ENCODE measurements around the gene TMEM247. TPM values are rescaled to one million over a fixed set of nuclear protein-coding genes. Genes with fewer than 3 reads are reported as not detected.

Gene TMEM247
- total RNA-seq, 4 donors from 2014 or later: not detected

DNA sequence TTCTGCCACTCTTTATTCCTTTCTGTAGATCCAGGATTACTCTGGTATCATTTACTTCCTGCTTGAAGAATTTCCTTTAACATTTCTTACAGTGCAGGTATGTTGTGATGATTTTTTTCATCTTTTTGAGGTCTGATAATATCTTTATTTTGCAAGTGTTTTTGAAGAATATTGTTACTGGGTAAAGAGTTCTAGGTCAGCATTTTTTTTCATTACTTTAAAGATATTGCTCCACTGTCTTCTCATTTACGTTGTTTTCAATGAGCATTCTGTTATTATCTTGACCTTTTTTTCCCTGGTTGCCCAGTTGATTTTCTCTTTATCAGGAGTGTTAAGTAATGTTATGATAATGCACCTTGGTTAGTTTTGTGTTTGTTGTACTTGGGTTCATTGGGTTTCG lies 31.7 kb upstream of the TMEM247 start:
- no peaks in the 10 kb centered on the region for H3K27me3 ChIP-seq
- H3K4me3 ChIP-seq (replicated peaks in 1 of 3): no peak overlapping the region
- no peaks in the 10 kb centered on the region for H3K36me3 ChIP-seq
- TF ChIP-seq, protein P1, sequence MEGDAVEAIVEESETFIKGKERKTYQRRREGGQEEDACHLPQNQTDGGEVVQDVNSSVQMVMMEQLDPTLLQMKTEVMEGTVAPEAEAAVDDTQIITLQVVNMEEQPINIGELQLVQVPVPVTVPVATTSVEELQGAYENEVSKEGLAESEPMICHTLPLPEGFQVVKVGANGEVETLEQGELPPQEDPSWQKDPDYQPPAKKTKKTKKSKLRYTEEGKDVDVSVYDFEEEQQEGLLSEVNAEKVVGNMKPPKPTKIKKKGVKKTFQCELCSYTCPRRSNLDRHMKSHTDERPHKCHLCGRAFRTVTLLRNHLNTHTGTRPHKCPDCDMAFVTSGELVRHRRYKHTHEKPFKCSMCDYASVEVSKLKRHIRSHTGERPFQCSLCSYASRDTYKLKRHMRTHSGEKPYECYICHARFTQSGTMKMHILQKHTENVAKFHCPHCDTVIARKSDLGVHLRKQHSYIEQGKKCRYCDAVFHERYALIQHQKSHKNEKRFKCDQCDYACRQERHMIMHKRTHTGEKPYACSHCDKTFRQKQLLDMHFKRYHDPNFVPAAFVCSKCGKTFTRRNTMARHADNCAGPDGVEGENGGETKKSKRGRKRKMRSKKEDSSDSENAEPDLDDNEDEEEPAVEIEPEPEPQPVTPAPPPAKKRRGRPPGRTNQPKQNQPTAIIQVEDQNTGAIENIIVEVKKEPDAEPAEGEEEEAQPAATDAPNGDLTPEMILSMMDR (IDR thresholded peaks at IDR 0.05): no peak
- no peak for TF ChIP-seq POLR2A (IDR thresholded peaks at IDR 0.05)
- intact Hi-C loops (cut with DNase I): no loop called here
- H3K9me3 ChIP-seq: no peaks in the 10 kb centered on the region
- no peaks in the 10 kb centered on the region for H3K4me1 ChIP-seq
- WGBS, 2 donors: 90 to 94% methylated on average over 2 of the region's 2 CpGs
- no peak for DNase-seq
- H3K27ac ChIP-seq: no peak overlapping the region

DNA sequence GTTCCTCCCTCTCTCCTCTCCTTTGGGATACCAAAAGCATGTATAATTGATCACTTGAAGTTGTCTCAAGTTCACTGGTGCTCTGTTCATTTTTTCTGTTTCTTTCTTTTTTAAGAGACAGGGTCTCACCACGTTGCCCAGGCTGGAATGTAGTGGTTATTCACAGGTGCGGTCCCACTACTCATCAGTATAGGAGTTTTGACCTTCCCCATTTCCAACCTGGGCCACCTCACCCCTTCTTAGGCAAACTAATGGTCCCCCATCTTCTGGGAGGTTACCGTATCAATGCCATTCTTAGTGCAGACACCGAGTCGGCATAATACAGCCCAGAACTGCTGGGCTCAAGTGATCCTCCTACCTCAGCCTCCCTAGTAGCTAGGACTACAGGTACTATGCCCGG lies 31.3 kb upstream of the TMEM247 start:
- no peaks in the 10 kb centered on the region for H3K4me1 ChIP-seq
- H3K27ac ChIP-seq: no peak overlapping the region
- H3K9me3 ChIP-seq: no peaks in the 10 kb centered on the region
- no peak for DNase-seq
- H3K36me3 ChIP-seq: no peaks in the 10 kb centered on the region
- 94 to 95% methylated on average over 6 of the region's 6 CpGs for WGBS, 2 donors
- H3K27me3 ChIP-seq: no peaks in the 10 kb centered on the region
- intact Hi-C loops (cut with DNase I): no loop called here
- TF ChIP-seq POLR2A (IDR thresholded peaks at IDR 0.05): no peak
- TF ChIP-seq, protein P1 (IDR thresholded peaks at IDR 0.05): no peak
- no peak overlapping the region for H3K4me3 ChIP-seq (replicated peaks in 1 of 3)

DNA sequence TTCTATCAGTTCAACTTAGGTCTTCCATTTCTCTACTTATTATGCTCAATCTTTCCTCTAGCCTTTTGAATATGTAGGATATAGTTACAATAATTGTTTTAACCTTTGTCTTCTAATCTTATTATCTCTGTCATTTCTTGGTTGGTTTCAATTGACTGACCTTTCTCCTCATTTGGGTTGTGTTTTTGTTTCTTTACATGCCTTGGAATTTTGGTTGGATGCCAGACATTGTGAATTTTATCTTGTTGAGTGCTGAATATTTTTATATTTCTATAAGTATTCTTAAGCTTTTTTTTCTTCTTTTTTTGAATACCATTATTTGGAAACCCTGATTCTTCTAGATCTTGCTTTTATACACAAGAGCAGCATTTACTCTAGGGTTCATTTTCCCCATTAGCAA lies 30.7 kb upstream of the TMEM247 start:
- Histone ChIP-seq H3K27me3 (no peaks in the 10 kb centered on the region), H3K36me3 (no peaks in the 10 kb centered on the region), H3K4me1 (no peaks in the 10 kb centered on the region), H3K27ac (no peak overlapping the region), H3K4me3 (replicated peaks in 1 of 3) (no peak overlapping the region), H3K9me3 (no peaks in the 10 kb centered on the region)
- DNase-seq: no peak
- no peak for TF ChIP-seq POLR2A (IDR thresholded peaks at IDR 0.05)
- TF ChIP-seq, protein P1 (IDR thresholded peaks at IDR 0.05): no peak
- intact Hi-C loops (cut with DNase I): no loop called here

DNA sequence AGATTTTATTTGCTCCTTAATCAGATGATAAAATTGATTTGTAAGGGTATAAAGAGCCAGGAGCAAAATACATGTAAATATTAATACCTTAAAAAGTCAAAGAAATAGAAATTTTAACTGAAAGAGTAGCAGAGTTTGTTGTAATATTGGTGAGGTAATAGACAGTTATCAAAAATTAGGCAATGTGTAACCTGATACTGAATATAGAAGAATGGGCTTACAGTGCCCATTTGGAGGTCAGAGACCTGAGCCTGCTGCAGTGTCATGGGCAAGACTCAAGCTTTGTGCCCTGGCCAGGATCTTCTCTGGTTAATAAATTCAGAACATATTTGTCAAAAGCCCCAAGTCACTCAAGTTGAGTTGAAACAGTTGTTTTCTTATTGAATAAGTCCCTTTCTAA lies 29.7 kb upstream of the TMEM247 start:
- H3K4me3 ChIP-seq (replicated peaks in 1 of 3): no peak overlapping the region
- H3K4me1 ChIP-seq: no peaks in the 10 kb centered on the region
- DNase-seq: no peak
- H3K36me3 ChIP-seq: no peaks in the 10 kb centered on the region
- H3K9me3 ChIP-seq: no peaks in the 10 kb centered on the region
- TF ChIP-seq, protein P1 (IDR thresholded peaks at IDR 0.05): no peak
- TF ChIP-seq POLR2A (IDR thresholded peaks at IDR 0.05): no peak
- no peaks in the 10 kb centered on the region for H3K27me3 ChIP-seq
- no peak overlapping the region for H3K27ac ChIP-seq
- intact Hi-C loops (cut with DNase I): no loop called here

DNA sequence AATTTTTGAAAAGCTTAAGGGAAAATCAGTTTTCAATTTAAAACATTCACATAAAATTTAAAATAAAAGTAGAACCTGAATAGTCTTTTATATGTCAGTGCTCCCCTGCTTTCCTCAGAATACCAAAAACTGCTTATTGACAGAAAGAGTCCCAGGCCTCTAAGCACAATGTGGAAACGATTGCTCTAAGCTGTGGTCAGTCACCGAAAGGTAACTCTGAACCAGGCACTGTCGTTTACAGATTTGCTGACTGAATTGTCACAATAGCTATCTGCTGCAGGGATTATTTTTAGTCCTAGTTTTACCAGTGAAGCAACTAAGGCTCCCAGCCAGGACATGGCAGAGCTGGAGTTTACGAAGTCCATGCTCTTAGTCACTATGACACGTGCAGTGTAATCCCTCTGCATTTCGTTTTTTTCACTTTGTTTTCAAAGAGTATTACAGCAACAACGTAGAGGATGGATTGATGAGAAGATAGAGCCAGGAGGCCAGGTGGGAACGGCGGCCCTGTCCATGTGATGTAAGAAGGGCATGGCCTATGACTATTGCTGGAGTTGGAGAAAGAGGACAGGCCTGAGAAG lies 28.1 kb upstream of the TMEM247 start:
- DNase-seq: no peak
- H3K4me1 ChIP-seq: no peaks in the 10 kb centered on the region
- intact Hi-C loops (cut with DNase I): no loop called here
- 84 to 86% methylated on average over 9 of the region's 9 CpGs for WGBS, 2 donors
- no peaks in the 10 kb centered on the region for H3K9me3 ChIP-seq
- H3K4me3 ChIP-seq (replicated peaks in 1 of 3): no peak overlapping the region
- H3K27me3 ChIP-seq: no peaks in the 10 kb centered on the region
- no peak for TF ChIP-seq POLR2A (IDR thresholded peaks at IDR 0.05)
- TF ChIP-seq, protein P1 (IDR thresholded peaks at IDR 0.05): no peak
- H3K36me3 ChIP-seq: no peaks in the 10 kb centered on the region
- H3K27ac ChIP-seq: no peak overlapping the region
